GM12878 (cell line): ENCODE data around the gene GRIA2. TPM values are rescaled to one million over a fixed set of nuclear protein-coding genes. Genes with fewer than 3 reads are reported as not detected.

Source experiments
- ATAC-seq: fragments of 200-7000 bp; cut with Tn5 transposase; 3 replicates; pipeline ENCODE4 v1.9.1; 2020; ENCODE audit warnings: mild to moderate bottlenecking, moderate library complexity
- BruUV-seq: library from RNA; stranded (reverse); fragments of 400-500 nt; replicated peaks from 2 replicates; lab custom pipeline; 2021; lab: Mats Ljungman, UMichigan
- CTCF ChIA-PET: fragments of 300-600 bp; sonication (Branson Sonifier 250); formaldehyde crosslinking; extraction: SDS; loops from one replicate; lab custom pipeline; 2021; ENCODE audit warnings: inconsistent platforms; lab: Yijun Ruan, JAX
- POLR2A ChIA-PET: fragments of 350-600 bp; formaldehyde crosslinking; extraction: SDS; loops from one replicate; lab custom pipeline; 2021; ENCODE audit warnings: inconsistent platforms; lab: Charles Lee
- RAD21 ChIA-PET: fragments of 300-600 bp; sonication (Branson Sonifier 250); formaldehyde crosslinking; loops from one replicate; lab custom pipeline; 2023; ENCODE audit warnings: antibody characterized with exemption; ENCODE audit not compliant: unreplicated experiment; lab: Charles Lee
- SMC1A ChIA-PET: fragments of 300-600 bp; sonication (Branson Sonifier 250); formaldehyde crosslinking; loops from one replicate; lab custom pipeline; 2023; ENCODE audit not compliant: unreplicated experiment, uncharacterized antibody; lab: Charles Lee
- DNase-seq: peaks from one replicate; pipeline ENCODE4 v3.0.0-alpha.2; 2011; ENCODE audit warnings: low read depth, low spot score
- FAIRE-seq: peaks from 3 replicates; lab custom pipeline; 2011; peaks lifted over from hg19 to GRCh38; lab: Jason Lieb, UNC
- H2AFZ ChIP-seq: 2 replicates; pipeline ENCODE4 v1.6.0; 2011; ENCODE audit warnings: low read depth, low read length, control low read depth; ENCODE audit not compliant: control insufficient read depth
- H3K27ac ChIP-seq: 2 replicates; pipeline ENCODE4 v1.5.1; 2011; ENCODE audit warnings: control low read depth; ENCODE audit not compliant: control insufficient read depth, insufficient read depth
- H3K27me3 ChIP-seq, 2 experiments: replicated peaks in 1 of 2; 2 replicates each; pipeline versions ENCODE4 v1.6.0 to v1.6.1; 2011; ENCODE audit warnings: low read length in 1 of 2; ENCODE audit not compliant: control insufficient read depth in 2 of 2, insufficient read depth in 2 of 2
- H3K36me3 ChIP-seq, 2 experiments: 2 replicates each; pipeline ENCODE4 v1.5.1; 2011; ENCODE audit warnings: low read length in 1 of 2; ENCODE audit not compliant: control insufficient read depth in 2 of 2, insufficient read depth in 2 of 2
- H3K4me1 ChIP-seq: 2 replicates; pipeline ENCODE4 v1.6.1; 2011; ENCODE audit warnings: mild to moderate bottlenecking, low read length, moderate library complexity, mixed read lengths; ENCODE audit not compliant: control insufficient read depth, insufficient read depth
- H3K4me2 ChIP-seq: 2 replicates; pipeline ENCODE4 v1.6.0; 2011; ENCODE audit warnings: control low read depth; ENCODE audit not compliant: control insufficient read depth, insufficient read depth
- H3K4me3 ChIP-seq: fragments of 200-600 bp; sonication (generic); 2 replicates; pipeline ENCODE4 v1.5.1; 2016
- H3K79me2 ChIP-seq: 2 replicates; pipeline ENCODE4 v1.6.0; 2011; ENCODE audit warnings: low read length; ENCODE audit not compliant: control insufficient read depth, insufficient read depth
- H3K9ac ChIP-seq: 2 replicates; pipeline ENCODE4 v1.8.0; 2011; ENCODE audit warnings: low read length, control low read depth, mixed read lengths; ENCODE audit not compliant: control insufficient read depth, insufficient read depth
- H3K9me3 ChIP-seq: replicated peaks from 3 replicates; pipeline ENCODE4 v1.5.1; 2011; ENCODE audit warnings: mild to moderate bottlenecking, low read length; ENCODE audit not compliant: control insufficient read depth, insufficient read depth
- H4K20me1 ChIP-seq: 2 replicates; pipeline ENCODE4 v1.6.0; 2011; ENCODE audit not compliant: control insufficient read depth, insufficient read depth
- CBX3 ChIP-seq: fragments of 200-600 bp; sonication (generic); IDR thresholded peaks from 2 replicates; pipeline ENCODE4 v1.6.1; 2016; ENCODE audit warnings: low read depth, borderline replicate concordance
- CBX5 ChIP-seq: sonication (generic); IDR thresholded peaks from 2 replicates; pipeline ENCODE4 v1.6.1; 2016; ENCODE audit warnings: low read depth, moderate library complexity, mild to moderate bottlenecking, inconsistent platforms
- KDM1A ChIP-seq: fragments of 200-600 bp; sonication (generic); IDR thresholded peaks from 2 replicates; pipeline ENCODE4 v1.6.1; 2016; ENCODE audit warnings: borderline replicate concordance
- MXI1 ChIP-seq: fragments of 150-350 bp; IDR thresholded peaks from 2 replicates; pipeline ENCODE4 v1.6.1; 2011; ENCODE audit warnings: low read depth, mild to moderate bottlenecking, inconsistent platforms, low read length, improper control_type of control experiment
- NKRF ChIP-seq: fragments of 450-650 bp; conservative IDR thresholded peaks from 2 replicates; pipeline ENCODE4 v1.6.1; 2017; ENCODE audit warnings: mild to moderate bottlenecking, moderate library complexity
- POLR2AphosphoS2 ChIP-seq: IDR thresholded peaks from 2 replicates; pipeline ENCODE4 v1.6.1; 2011; ENCODE audit warnings: low read depth, mild to moderate bottlenecking, low read length, improper control_type of control experiment, moderate library complexity
- RBBP5 ChIP-seq: fragments of 200-600 bp; sonication (generic); conservative IDR thresholded peaks from 2 replicates; pipeline ENCODE4 v1.6.1; 2016
- SUZ12 ChIP-seq: fragments of 200-600 bp; sonication (generic); IDR thresholded peaks from one replicate; pipeline ENCODE4 v1.6.1; 2018; ENCODE audit warnings: antibody characterized with exemption, mild to moderate bottlenecking; ENCODE audit not compliant: unreplicated experiment
- ZNF207 ChIP-seq: fragments of 450-650 bp; IDR thresholded peaks from 2 replicates; pipeline ENCODE4 v1.6.1; 2014; ENCODE audit warnings: antibody characterized with exemption, mild to moderate bottlenecking, borderline replicate concordance
- WGBS: methylation state at CpG from one replicate; pipeline ENCODE4 v1.1.6; 2016; ENCODE audit warnings: low lambda C conversion rate; ENCODE audit not compliant: insufficient replicate concordance, insufficient coverage; ENCODE audit errors: missing lambda C conversion rate; 5-methylcytosine and 5-hydroxymethylcytosine counted together
- in situ Hi-C: fragments of 300-500 bp; cut with MboI; formaldehyde crosslinking; loops from 9 replicates; pipeline ENCODE4 v1.14.3; 2018; ENCODE audit warnings: mixed read lengths
- intact Hi-C: fragments of 100-400 bp; cut with micrococcal nuclease; formaldehyde crosslinking; loops from one replicate; pipeline ENCODE4 v1.14.2; 2022; ENCODE audit not compliant: unreplicated experiment
- polyA plus RNA-seq, 11 experiments: library from polyadenylated mRNA; depleted of rRNA in 4 of 11; unstranded in 6 of 11; stranded (reverse) in 5 of 11; fragments of >200 nt; fragmentation: Nextera tagmentation in 4 of 11; fragmentation: Illumina TruSeq in 1 of 11; extraction: Ambion mirVana in 4 of 11; extraction: Trizol in 1 of 11; gene quantifications; 1 replicate in 1 of 11; 2 replicates in 10 of 11; pipeline versions ENCODE4 v1.2.1 to v1.2.3, GENCODE V29; 2011 to 2016; ENCODE audit warnings: inconsistent platforms in 2 of 11, missing spikeins in 2 of 11, low read depth in 1 of 11
- total RNA-seq, 4 experiments: library from RNA; depleted of rRNA in 3 of 4; stranded (reverse); fragments of >200 nt in 3 of 4; fragmentation: Illumina TruSeq in 1 of 4; extraction: Trizol in 1 of 4; gene quantifications; 2 replicates each; pipeline versions ENCODE4 v1.2.1 to v1.2.3, GENCODE V29; 2013 to 2021
- TF ChIP-seq, protein P1 (sequence below): IDR thresholded peaks from 2 replicates; pipeline ENCODE4 v1.6.1; 2011; ENCODE audit warnings: mild to moderate bottlenecking, low read depth, low read length, moderate library complexity; ENCODE audit not compliant: insufficient replicate concordance
- TF ChIP-seq, protein P2 (sequence below): fragments of 450-650 bp; IDR thresholded peaks from 2 replicates; pipeline ENCODE4 v1.6.1; 2018; ENCODE audit warnings: borderline replicate concordance, mild to moderate bottlenecking; ENCODE audit not compliant: partially characterized antibody
- TF ChIP-seq, protein P3 (sequence below): fragments of 150-350 bp; IDR thresholded peaks from 2 replicates; pipeline ENCODE4 v1.6.1; 2016; ENCODE audit warnings: low read depth, low read length

GRIA2 gene
- total and polyA plus RNA-seq, 10 of the 15 experiments (the other 5 are each of a cell fraction or from before 2014, with no cell fraction given) = under 0.01 TPM; not detected in 9

- Histone ChIP-seq H3K9ac (no peak overlapping the region), H3K27me3 (peaks cover 3 to 5% of the 10 kb centered on the region in 2 experiments; a peak in 3 of 4 replicates), H3K36me3 (no peaks in the 10 kb centered on the region), H3K4me2 (no peak overlapping the region), H2AFZ (no peak overlapping the region), H3K27ac (no peak overlapping the region), H3K79me2 (no peaks in the 10 kb centered on the region), H4K20me1 (no peaks in the 10 kb centered on the region), H3K4me1 (no peaks in the 10 kb centered on the region), H3K9me3 (no peaks in the 10 kb centered on the region; the same call in 2 of the 3 replicates), H3K4me3 (no peak overlapping the region)
- no peak for FAIRE-seq
- BruUV-seq = no TSS peak
- CTCF ChIA-PET = interaction anchor here (0.7 to 4.6 kb wide), 3 partner anchors 71 to 1410 kb away, joined by 3 to 26 read pairs (median 3); no protein-coding TSS in a partner anchor
- 69% methylated on average over 16 of the region's 16 CpGs for WGBS
- no peak for DNase-seq
- POLR2A ChIA-PET = no interaction called here
- SMC1A ChIA-PET = interaction anchor here (0.7 to 3.9 kb wide), 4 partner anchors 18 to 761 kb away, joined by 3 to 16 read pairs (median 3); no protein-coding TSS in a partner anchor
- RAD21 ChIA-PET = interaction anchor here (2.0 kb wide), 1 partner anchor 759 kb away, joined by 8 read pairs; no protein-coding TSS in a partner anchor
- in situ Hi-C loops (loop anchor here (10.0 kb wide), 1 partner anchor 755 kb away; no protein-coding TSS in a partner anchor), intact Hi-C loops (no loop called here)
- ATAC-seq = no peak
- TF ChIP-seq, protein P1, sequence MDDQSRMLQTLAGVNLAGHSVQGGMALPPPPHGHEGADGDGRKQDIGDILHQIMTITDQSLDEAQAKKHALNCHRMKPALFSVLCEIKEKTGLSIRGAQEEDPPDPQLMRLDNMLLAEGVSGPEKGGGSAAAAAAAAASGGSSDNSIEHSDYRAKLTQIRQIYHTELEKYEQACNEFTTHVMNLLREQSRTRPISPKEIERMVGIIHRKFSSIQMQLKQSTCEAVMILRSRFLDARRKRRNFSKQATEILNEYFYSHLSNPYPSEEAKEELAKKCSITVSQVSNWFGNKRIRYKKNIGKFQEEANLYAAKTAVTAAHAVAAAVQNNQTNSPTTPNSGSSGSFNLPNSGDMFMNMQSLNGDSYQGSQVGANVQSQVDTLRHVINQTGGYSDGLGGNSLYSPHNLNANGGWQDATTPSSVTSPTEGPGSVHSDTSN = no peak
- TF ChIP-seq MXI1 (no peak), RBBP5 (no peak), POLR2AphosphoS2 (no peak), KDM1A (no peak), CBX5 (no peak), ZNF207 (no peak), SUZ12 (no peak), CBX3 (no peak), NKRF (no peak)
- TF ChIP-seq, protein P2, sequence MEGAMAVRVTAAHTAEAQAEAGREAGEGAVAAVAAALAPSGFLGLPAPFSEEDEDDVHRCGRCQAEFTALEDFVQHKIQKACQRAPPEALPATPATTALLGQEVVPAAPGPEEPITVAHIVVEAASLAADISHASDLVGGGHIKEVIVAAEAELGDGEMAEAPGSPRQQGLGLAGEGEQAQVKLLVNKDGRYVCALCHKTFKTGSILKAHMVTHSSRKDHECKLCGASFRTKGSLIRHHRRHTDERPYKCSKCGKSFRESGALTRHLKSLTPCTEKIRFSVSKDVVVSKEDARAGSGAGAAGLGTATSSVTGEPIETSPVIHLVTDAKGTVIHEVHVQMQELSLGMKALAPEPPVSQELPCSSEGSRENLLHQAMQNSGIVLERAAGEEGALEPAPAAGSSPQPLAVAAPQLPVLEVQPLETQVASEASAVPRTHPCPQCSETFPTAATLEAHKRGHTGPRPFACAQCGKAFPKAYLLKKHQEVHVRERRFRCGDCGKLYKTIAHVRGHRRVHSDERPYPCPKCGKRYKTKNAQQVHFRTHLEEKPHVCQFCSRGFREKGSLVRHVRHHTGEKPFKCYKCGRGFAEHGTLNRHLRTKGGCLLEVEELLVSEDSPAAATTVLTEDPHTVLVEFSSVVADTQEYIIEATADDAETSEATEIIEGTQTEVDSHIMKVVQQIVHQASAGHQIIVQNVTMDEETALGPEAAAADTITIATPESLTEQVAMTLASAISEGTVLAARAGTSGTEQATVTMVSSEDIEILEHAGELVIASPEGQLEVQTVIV = no peak
- TF ChIP-seq, protein P3, sequence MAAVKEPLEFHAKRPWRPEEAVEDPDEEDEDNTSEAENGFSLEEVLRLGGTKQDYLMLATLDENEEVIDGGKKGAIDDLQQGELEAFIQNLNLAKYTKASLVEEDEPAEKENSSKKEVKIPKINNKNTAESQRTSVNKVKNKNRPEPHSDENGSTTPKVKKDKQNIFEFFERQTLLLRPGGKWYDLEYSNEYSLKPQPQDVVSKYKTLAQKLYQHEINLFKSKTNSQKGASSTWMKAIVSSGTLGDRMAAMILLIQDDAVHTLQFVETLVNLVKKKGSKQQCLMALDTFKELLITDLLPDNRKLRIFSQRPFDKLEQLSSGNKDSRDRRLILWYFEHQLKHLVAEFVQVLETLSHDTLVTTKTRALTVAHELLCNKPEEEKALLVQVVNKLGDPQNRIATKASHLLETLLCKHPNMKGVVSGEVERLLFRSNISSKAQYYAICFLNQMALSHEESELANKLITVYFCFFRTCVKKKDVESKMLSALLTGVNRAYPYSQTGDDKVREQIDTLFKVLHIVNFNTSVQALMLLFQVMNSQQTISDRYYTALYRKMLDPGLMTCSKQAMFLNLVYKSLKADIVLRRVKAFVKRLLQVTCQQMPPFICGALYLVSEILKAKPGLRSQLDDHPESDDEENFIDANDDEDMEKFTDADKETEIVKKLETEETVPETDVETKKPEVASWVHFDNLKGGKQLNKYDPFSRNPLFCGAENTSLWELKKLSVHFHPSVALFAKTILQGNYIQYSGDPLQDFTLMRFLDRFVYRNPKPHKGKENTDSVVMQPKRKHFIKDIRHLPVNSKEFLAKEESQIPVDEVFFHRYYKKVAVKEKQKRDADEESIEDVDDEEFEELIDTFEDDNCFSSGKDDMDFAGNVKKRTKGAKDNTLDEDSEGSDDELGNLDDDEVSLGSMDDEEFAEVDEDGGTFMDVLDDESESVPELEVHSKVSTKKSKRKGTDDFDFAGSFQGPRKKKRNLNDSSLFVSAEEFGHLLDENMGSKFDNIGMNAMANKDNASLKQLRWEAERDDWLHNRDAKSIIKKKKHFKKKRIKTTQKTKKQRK = no peak
These were observed 687 bp upstream of the GRIA2 start for GRCh38 chr4:157219711-157220370.
